Natural killer cell (primary cell): Measurements from ENCODE around the gene ATG13. TPM values are rescaled to one million over a fixed set of nuclear protein-coding genes. Genes with fewer than 3 reads are reported as not detected.

Experiments used
- ATAC-seq, 3 donors: fragments of 150-1000 bp in 2 of 3; fragments of 200-7000 bp in 1 of 3; cut with Tn5 transposase; 1 replicate in 1 of 3; 2 replicates in 2 of 3; pipeline ENCODE4 v1.10.0; 2021; ENCODE audit warnings: mild to moderate bottlenecking in 2 of 3, moderate library complexity in 2 of 3
- DNase-seq, 2 donors: peaks; one replicate each; pipeline versions ENCODE4 v3.0.0 to v3.0.0-alpha.2; 2013 to 2021; ENCODE audit warnings: mixed read lengths in 1 of 2
- H3K27ac ChIP-seq: one replicate; pipeline ENCODE4 v1.5.1; 2013; ENCODE audit warnings: mild to moderate bottlenecking, low read length
- H3K27me3 ChIP-seq: one replicate; pipeline ENCODE4 v1.6.1; 2013; ENCODE audit warnings: low read length; ENCODE audit not compliant: control insufficient read depth, insufficient read depth
- H3K36me3 ChIP-seq: one replicate; pipeline ENCODE4 v1.6.1; 2013; ENCODE audit warnings: low read length; ENCODE audit not compliant: control insufficient read depth, insufficient read depth
- H3K4me1 ChIP-seq: one replicate; pipeline ENCODE4 v1.6.1; 2013; ENCODE audit warnings: low read length; ENCODE audit not compliant: control insufficient read depth, insufficient read depth
- H3K4me3 ChIP-seq: one replicate; pipeline ENCODE4 v1.5.1; 2013; ENCODE audit warnings: low read length
- H3K9me3 ChIP-seq: one replicate; pipeline ENCODE4 v1.6.1; 2013; ENCODE audit warnings: low read length; ENCODE audit not compliant: control insufficient read depth, insufficient read depth
- H3K27ac Mint-ChIP-seq, 2 donors: one replicate each; pipeline ENCODE4 v1.8.0; 2022; ENCODE audit warnings: mild to moderate bottlenecking in 2 of 2, mixed read lengths in 2 of 2, moderate library complexity in 1 of 2
- H3K27me3 Mint-ChIP-seq, 2 donors: one replicate each; pipeline ENCODE4 v1.8.0; 2022; ENCODE audit warnings: low read depth in 2 of 2, mixed read lengths in 2 of 2
- H3K36me3 Mint-ChIP-seq: one replicate; pipeline ENCODE4 v1.8.0; 2022; ENCODE audit warnings: mixed read lengths
- H3K4me1 Mint-ChIP-seq, 2 donors: one replicate each; pipeline ENCODE4 v1.8.0; 2022; ENCODE audit warnings: mixed read lengths in 2 of 2
- H3K4me3 Mint-ChIP-seq: one replicate; pipeline ENCODE4 v1.8.0; 2022; ENCODE audit warnings: mild to moderate bottlenecking, moderate library complexity, mixed read lengths
- H3K9me3 Mint-ChIP-seq, 2 donors: one replicate each; pipeline ENCODE4 v1.8.0; 2022; ENCODE audit warnings: mixed read lengths in 2 of 2
- CTCF ChIP-seq: fragments of 200-600 bp; IDR thresholded peaks from one replicate; pipeline ENCODE4 v1.8.0; 2022; ENCODE audit warnings: antibody characterized with exemption
- WGBS: methylation state at CpG from one replicate; pipeline ENCODE4 v1.1.7; 2013; ENCODE audit warnings: missing lambda C conversion rate; ENCODE audit not compliant: insufficient coverage; 5-methylcytosine and 5-hydroxymethylcytosine counted together
- intact Hi-C: fragments of 100-400 bp; cut with micrococcal nuclease; formaldehyde crosslinking; loops from one replicate; pipeline ENCODE4 v1.14.2; 2022
- total RNA-seq, 4 donors: library from RNA; stranded (reverse); fragments of 120-200 nt in 1 of 4; gene quantifications; one replicate each; pipeline versions ENCODE4 v1.2.3 to v1.2.4, GENCODE V29; 2013 to 2022

The ATG13 gene
- total RNA-seq, 3 donors from 2014 or later (not counting 1 experiment from before 2014, with no cell fraction given): 125 to 137 (median 132) TPM

- Histone ChIP-seq H3K27me3 (no peaks in the 10 kb centered on the region), H3K27ac (no peak overlapping the region), H3K4me3 (no peak overlapping the region), H3K4me1 (peaks cover 6% of the 10 kb centered on the region), H3K9me3 (no peaks in the 10 kb centered on the region), H3K36me3 (peaks cover 62% of the 10 kb centered on the region)
- Mint-ChIP-seq H3K27me3 (no peaks in the 10 kb centered on the region), H3K27ac (no peak overlapping the region), H3K4me3 (no peak overlapping the region), H3K9me3 (no peaks in the 10 kb centered on the region), H3K4me1 (peaks cover 5 to 6% of the 10 kb centered on the region in 2 donors), H3K36me3 (no peaks in the 10 kb centered on the region)
- no peak for TF ChIP-seq CTCF
- intact Hi-C loops: no loop called here
- ATAC-seq (no peak), DNase-seq (no peak)
- WGBS: 97% methylated on average over 11 of the region's 11 CpGs
Observed at GRCh38 chr11:46681814-46682213, 64.5 kb downstream of the ATG13 start.

GRCh38 chr11:46682773-46683752 lies 65.7 kb downstream of the ATG13 start:
- H3K4me3 Mint-ChIP-seq: no peak overlapping the region
- WGBS: 97% methylated on average over 10 of the region's 11 CpGs
- Histone ChIP-seq H3K27ac (no peak overlapping the region), H3K9me3 (no peaks in the 10 kb centered on the region), H3K4me1 (no peaks in the 10 kb centered on the region), H3K36me3 (peaks cover 70% of the 10 kb centered on the region), H3K27me3 (no peaks in the 10 kb centered on the region), H3K4me3 (no peak overlapping the region)
- H3K27ac Mint-ChIP-seq: no peak overlapping the region
- intact Hi-C loops: no loop called here
- no peak for ATAC-seq
- no peaks in the 10 kb centered on the region for H3K4me1 Mint-ChIP-seq
- TF ChIP-seq CTCF: no peak
- H3K36me3 Mint-ChIP-seq: no peaks in the 10 kb centered on the region
- no peak for DNase-seq
- H3K9me3 Mint-ChIP-seq: no peaks in the 10 kb centered on the region
- no peaks in the 10 kb centered on the region for H3K27me3 Mint-ChIP-seq

GRCh38 chr11:46684367-46684766 lies 67.0 kb downstream of the ATG13 start:
- 77% methylated on average over 2 of the region's 3 CpGs for WGBS
- H3K4me3 ChIP-seq: no peak overlapping the region
- H3K27me3 ChIP-seq: no peaks in the 10 kb centered on the region
- ATAC-seq (no peak), DNase-seq (no peak)
- intact Hi-C loops: no loop called here
- Mint-ChIP-seq H3K9me3 (no peaks in the 10 kb centered on the region), H3K4me3 (no peak overlapping the region), H3K27me3 (no peaks in the 10 kb centered on the region), H3K36me3 (no peaks in the 10 kb centered on the region), H3K4me1 (no peaks in the 10 kb centered on the region), H3K27ac (no peak overlapping the region)
- H3K4me1 ChIP-seq: no peaks in the 10 kb centered on the region
- no peak overlapping the region for H3K27ac ChIP-seq
- peaks cover 59% of the 10 kb centered on the region for H3K36me3 ChIP-seq
- TF ChIP-seq CTCF: no peak
- H3K9me3 ChIP-seq: no peaks in the 10 kb centered on the region
